ENCODE data around the gene MATCAP1.

MATCAP1 gene

GRCh38 chr16:67158637-67159600 lies 24.8 kb downstream of the MATCAP1 start:
- in situ Hi-C loops (cut with HindIII; ENCODE audit: low sequenced_read_pairs), result no loop called here

DNA sequence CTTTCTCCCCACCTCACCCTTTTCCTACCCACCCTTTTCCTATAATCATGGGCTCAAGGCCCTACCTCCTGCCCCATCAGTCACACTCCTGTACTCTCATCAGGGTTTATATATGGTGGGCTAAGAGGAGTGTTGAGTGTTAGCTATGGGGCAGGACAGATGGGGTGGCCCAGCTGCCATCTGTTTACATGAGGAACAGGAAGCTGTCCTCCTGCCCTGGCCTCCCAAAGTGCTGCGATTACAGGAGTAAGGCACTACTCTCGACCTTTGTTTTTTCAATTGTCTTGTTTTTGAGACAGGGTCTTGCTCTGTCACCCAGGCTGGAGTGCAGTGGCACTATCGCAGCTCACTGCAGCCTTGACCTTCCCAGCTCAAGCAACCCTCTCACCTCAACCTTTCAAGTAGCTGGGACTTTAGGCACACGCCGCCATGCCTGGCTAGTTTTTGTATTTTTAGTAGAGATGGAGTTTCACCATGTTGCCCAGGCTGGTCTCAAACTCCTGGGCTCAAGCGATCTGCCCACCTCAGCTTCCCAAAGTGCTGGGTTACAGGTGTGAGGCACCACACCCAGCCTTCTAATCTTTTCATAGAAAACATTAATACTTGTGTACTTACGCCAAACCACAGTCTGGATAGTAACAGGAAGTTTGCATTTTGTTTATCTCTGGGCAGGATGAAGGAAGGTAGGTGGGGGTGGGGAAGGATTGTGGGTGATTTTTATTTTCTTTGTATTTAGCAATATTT lies 25.7 kb downstream of the MATCAP1 start:
- in situ Hi-C loops (cut with HindIII; ENCODE audit: low sequenced_read_pairs), result no loop called here

GRCh38 chr16:67157106-67157748 lies 26.5 kb downstream of the MATCAP1 start:
- in situ Hi-C loops (cut with HindIII; ENCODE audit: low sequenced_read_pairs), result no loop called here

GRCh38 chr16:67156143-67156844 lies 27.5 kb downstream of the MATCAP1 start:
- in situ Hi-C loops (cut with HindIII; ENCODE audit: low sequenced_read_pairs), result no loop called here

GRCh38 chr16:67155295-67156142 lies 28.2 kb downstream of the MATCAP1 start:
- in situ Hi-C loops (cut with HindIII; ENCODE audit: low sequenced_read_pairs), result no loop called here

GRCh38 chr16:67154578-67155294 lies 29.0 kb downstream of the MATCAP1 start:
- in situ Hi-C loops (cut with HindIII; ENCODE audit: low sequenced_read_pairs), result no loop called here

- in situ Hi-C loops (cut with HindIII; ENCODE audit: low sequenced_read_pairs), result no loop called here
Observed at GRCh38 chr16:67151431-67152097, 32.2 kb downstream of the MATCAP1 start.

DNA sequence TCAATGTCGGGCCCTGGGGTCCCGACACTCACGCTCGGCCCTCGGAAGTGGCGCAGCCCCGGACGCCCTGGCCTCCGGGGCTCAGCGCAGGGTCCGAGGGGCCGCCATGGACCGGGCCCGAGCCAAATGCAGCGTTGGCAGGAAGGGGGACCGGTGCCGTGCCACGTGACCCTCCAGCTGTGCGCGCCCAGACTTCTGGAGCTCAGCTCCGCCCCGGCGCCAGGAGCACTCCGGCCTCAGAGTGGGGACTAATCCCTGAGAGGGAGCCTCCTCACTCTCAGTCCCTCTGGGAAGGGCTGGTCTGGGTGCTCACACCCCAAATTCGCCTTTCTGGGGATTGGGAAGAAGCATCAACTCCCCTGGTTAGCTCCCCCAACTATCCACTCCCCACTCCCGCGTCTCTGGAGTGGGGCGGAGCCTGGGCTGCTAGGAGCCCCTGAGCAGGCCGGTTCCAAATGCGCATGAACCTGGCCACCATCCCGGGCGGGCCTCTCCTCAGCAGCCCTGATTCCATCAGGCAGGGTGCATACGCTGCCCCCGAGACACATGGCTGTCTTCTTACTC lies 32.8 kb downstream of the MATCAP1 start, which contains the start of gene B3GNT9:
Gene B3GNT9 (minus strand): TSS at position 166 of the 564 bp plus-strand sequence. CDS start 513 bp downstream, outside the sequence.
- in situ Hi-C loops (cut with HindIII; ENCODE audit: low sequenced_read_pairs), result no loop called here

- in situ Hi-C loops (cut with HindIII; ENCODE audit: low sequenced_read_pairs), result no loop called here
Observed at GRCh38 chr16:67150047-67150832, 33.5 kb downstream of the MATCAP1 start.

- in situ Hi-C loops (cut with HindIII; ENCODE audit: low sequenced_read_pairs), result no loop called here
Observed at GRCh38 chr16:67149276-67150046, 34.3 kb downstream of the MATCAP1 start.

GRCh38 chr16:67148656-67149275 lies 35.0 kb downstream of the MATCAP1 start:
- in situ Hi-C loops (cut with HindIII; ENCODE audit: low sequenced_read_pairs), result no loop called here

- in situ Hi-C loops (cut with HindIII; ENCODE audit: low sequenced_read_pairs), result no loop called here
Observed at GRCh38 chr16:67148221-67148620, 35.5 kb downstream of the MATCAP1 start.

- in situ Hi-C loops (cut with HindIII; ENCODE audit: low sequenced_read_pairs), result no loop called here
Observed at GRCh38 chr16:67147437-67148140, 36.2 kb downstream of the MATCAP1 start.

GRCh38 chr16:67146523-67147357 lies 37.0 kb downstream of the MATCAP1 start:
- in situ Hi-C loops (cut with HindIII; ENCODE audit: low sequenced_read_pairs), result no loop called here

DNA sequence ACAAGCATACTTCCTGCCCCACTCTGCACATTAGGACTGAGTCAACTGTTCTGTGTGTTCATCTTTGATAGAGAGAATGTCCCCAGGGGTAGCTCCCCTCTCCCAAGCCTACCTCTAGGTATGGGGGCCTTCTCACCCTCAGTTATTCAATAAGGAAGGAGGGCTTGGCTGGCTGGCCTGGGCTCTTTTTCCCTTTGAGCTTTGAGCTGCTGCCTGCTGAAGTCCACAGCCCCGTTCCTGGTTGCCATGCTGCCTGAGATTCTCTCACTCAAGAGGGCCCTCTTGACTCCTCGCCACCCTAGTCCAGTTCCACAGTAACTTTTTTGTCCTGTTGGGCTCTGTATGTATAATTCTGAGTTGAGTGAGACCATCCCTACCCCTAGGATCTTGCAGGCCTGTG lies 38.0 kb downstream of the MATCAP1 start:
- in situ Hi-C loops (cut with HindIII; ENCODE audit: low sequenced_read_pairs), result no loop called here

Measured in endothelial cell of hepatic sinusoid (primary cell).